ENCODE measurements around the gene PMF1. TPM values are rescaled to one million over a fixed set of nuclear protein-coding genes. Genes with fewer than 3 reads are reported as not detected.

Gene PMF1
- total RNA-seq, 1 experiment from 2014 or later = 50.2 TPM

GRCh38 chr1:156247460-156248322, 34.9 kb downstream of the PMF1 start, which contains the start of gene PAQR6:
Gene PAQR6 (minus strand): TSS chr1:156248056. CDS start chr1:156246731, 1,325 bp downstream.
- intact Hi-C loops (cut with micrococcal nuclease; ENCODE audit: unreplicated experiment) = no loop called here
- CTCF ChIA-PET = no interaction called here

DNA sequence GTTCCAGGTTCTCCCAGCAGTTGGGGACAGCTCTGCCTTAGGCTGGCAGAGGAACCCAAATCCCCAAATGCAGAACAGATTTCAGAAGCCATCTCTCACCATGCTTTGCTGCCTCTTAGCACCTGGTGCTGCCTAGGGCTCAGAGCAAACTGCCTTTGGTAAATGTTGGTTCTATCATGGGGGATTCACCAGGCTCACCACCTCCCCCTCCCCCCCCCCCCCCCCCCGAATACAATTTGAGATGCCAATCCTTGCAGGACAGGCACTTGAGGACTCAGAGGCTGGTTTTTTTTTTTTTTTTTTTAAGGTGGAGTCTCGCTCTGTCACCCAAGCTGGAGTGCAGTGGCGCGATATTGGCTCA, 35.5 kb downstream of the PMF1 start:
- Histone ChIP-seq H3K27me3 (ENCODE audit: insufficient read depth, low read depth) (no peaks in the 10 kb centered on the region), H3K4me3 (no peak overlapping the region), H3K27ac (no peak overlapping the region), H3K4me1 (replicated peaks; ENCODE audit: insufficient read depth) (no peaks in the 10 kb centered on the region), H3K4me2 (no peak overlapping the region), H3K9me3 (ENCODE audit: insufficient read depth, low read depth) (no peaks in the 10 kb centered on the region), H4K20me1 (ENCODE audit: insufficient read depth) (no peaks in the 10 kb centered on the region; the same call in 1 of the 2 replicates), H2AFZ (no peak overlapping the region), H3K79me2 (ENCODE audit: low read depth) (no peaks in the 10 kb centered on the region), H3K9me2 (ENCODE audit: insufficient read depth) (no peaks in the 10 kb centered on the region), H3F3A (ENCODE audit: insufficient read depth, low read depth) (peaks cover 18% of the 10 kb centered on the region; the same call in 1 of the 2 replicates), H3K36me3 (ENCODE audit: low read depth) (peaks cover 12% of the 10 kb centered on the region; the same call in 1 of the 2 replicates)
- DNase-seq = no peak
- intact Hi-C loops (cut with micrococcal nuclease; ENCODE audit: unreplicated experiment) = no loop called here
- POLR2A ChIA-PET (ENCODE audit: unreplicated experiment) = no interaction called here
- CTCF ChIA-PET = no interaction called here
- no TSS peak for BruUV-seq (replicated peaks)
- TF ChIP-seq CTCF (conservative IDR thresholded peaks at IDR 0.05) (no peak), EZH2 (IDR thresholded peaks at IDR 0.05; ENCODE audit: low read depth) (no peak)

More at GRCh38 chr1:156247460-156248322, 34.9 kb downstream of the PMF1 start, which contains the start of gene PAQR6:
- TF ChIP-seq CTCF (conservative IDR thresholded peaks at IDR 0.05) (no peak), EZH2 (IDR thresholded peaks at IDR 0.05; ENCODE audit: low read depth) (no peak)
- H3K4me3 ChIP-seq = no peak within 1 kb of the TSS
- BruUV-seq (replicated peaks) = no TSS peak
- no peaks in the 10 kb centered on the region for H3K9me2 ChIP-seq (ENCODE audit: insufficient read depth)
- H3K4me1 ChIP-seq (replicated peaks; ENCODE audit: insufficient read depth) = no peaks in the 10 kb centered on the region
- no peaks in the 10 kb centered on the region for H3K9me3 ChIP-seq (ENCODE audit: insufficient read depth, low read depth)
- peaks cover 12% of the 10 kb centered on the region; the same call in 1 of the 2 replicates for H3K36me3 ChIP-seq (ENCODE audit: low read depth)
- no peak within 1 kb of the TSS for H2AFZ ChIP-seq
- DNase-seq = no peak
- H3K4me2 ChIP-seq = no peak within 1 kb of the TSS
- H3K27ac ChIP-seq = no peak within 1 kb of the TSS
- H4K20me1 ChIP-seq (ENCODE audit: insufficient read depth) = no peaks in the 10 kb centered on the region; the same call in 1 of the 2 replicates
- peaks cover 21% of the 10 kb centered on the region; the same call in 1 of the 2 replicates for H3F3A ChIP-seq (ENCODE audit: insufficient read depth, low read depth)
- POLR2A ChIA-PET (ENCODE audit: unreplicated experiment) = interaction anchor here (0.6 kb wide), 1 partner anchor 54 kb away, joined by 3 read pairs; no protein-coding TSS in a partner anchor
- no peaks in the 10 kb centered on the region for H3K79me2 ChIP-seq (ENCODE audit: low read depth)
- no peaks in the 10 kb centered on the region for H3K27me3 ChIP-seq (ENCODE audit: insufficient read depth, low read depth)

- DNase-seq = no peak
- Histone ChIP-seq H3K79me2 (ENCODE audit: low read depth) (no peaks in the 10 kb centered on the region), H3K9me2 (ENCODE audit: insufficient read depth) (no peaks in the 10 kb centered on the region), H3K4me3 (no peak overlapping the region), H3K36me3 (ENCODE audit: low read depth) (peaks cover 20% of the 10 kb centered on the region; the same call in 1 of the 2 replicates), H2AFZ (no peak overlapping the region), H3K4me1 (replicated peaks; ENCODE audit: insufficient read depth) (no peaks in the 10 kb centered on the region), H4K20me1 (ENCODE audit: insufficient read depth) (no peaks in the 10 kb centered on the region), H3F3A (ENCODE audit: insufficient read depth, low read depth) (peaks cover 17% of the 10 kb centered on the region; the same call in 1 of the 2 replicates), H3K27me3 (ENCODE audit: insufficient read depth, low read depth) (no peaks in the 10 kb centered on the region), H3K4me2 (no peak overlapping the region), H3K9me3 (ENCODE audit: insufficient read depth, low read depth) (no peaks in the 10 kb centered on the region), H3K27ac (no peak overlapping the region)
- no peak for TF ChIP-seq EZH2 (IDR thresholded peaks at IDR 0.05; ENCODE audit: low read depth)
- no peak for TF ChIP-seq CTCF (conservative IDR thresholded peaks at IDR 0.05)
- POLR2A ChIA-PET (ENCODE audit: unreplicated experiment) = no interaction called here
- intact Hi-C loops (cut with micrococcal nuclease; ENCODE audit: unreplicated experiment) = no loop called here
- CTCF ChIA-PET = no interaction called here
- BruUV-seq (replicated peaks) = no TSS peak
Observed at GRCh38 chr1:156249593-156249992, 36.8 kb downstream of the PMF1 start.
